IPS DF 6.9 (cell line): Measurements from ENCODE around the gene AMH.
"Not testable (repeated sequence)": the region's sequence is repeated elsewhere in the genome, so short reads cannot be mapped to it uniquely, and the experiment has no call there.

Experiments
- DNase-seq: peaks from one replicate; pipeline ENCODE4 v3.0.0-alpha.2; 2013; ENCODE audit warnings: low read depth, low spot score
- H3K27ac ChIP-seq: one replicate; pipeline ENCODE4 v1.5.1; 2013; ENCODE audit warnings: low read length, control low read depth
- H3K27me3 ChIP-seq: 2 replicates; pipeline ENCODE4 v1.6.1; 2013; ENCODE audit warnings: mild to moderate bottlenecking, low read length; ENCODE audit not compliant: control insufficient read depth, insufficient read depth
- H3K36me3 ChIP-seq: 2 replicates; pipeline ENCODE4 v1.6.1; 2013; ENCODE audit warnings: low read length; ENCODE audit not compliant: control insufficient read depth, insufficient read depth
- H3K4me1 ChIP-seq: 2 replicates; pipeline ENCODE4 v1.6.1; 2013; ENCODE audit warnings: low read length; ENCODE audit not compliant: control insufficient read depth, insufficient read depth
- H3K4me3 ChIP-seq: 2 replicates; pipeline ENCODE4 v1.5.1; 2013; ENCODE audit warnings: mild to moderate bottlenecking, low read length
- H3K9me3 ChIP-seq: 2 replicates; pipeline ENCODE4 v1.6.1; 2013; ENCODE audit warnings: low read length, inconsistent platforms; ENCODE audit not compliant: control insufficient read depth, insufficient read depth
- WGBS: extraction: QIAGEN DNeasy Blood & Tissue Kit; methylation state at CpG from one replicate; pipeline ENCODE4 v1.1.7; 2013; ENCODE audit warnings: mixed read lengths, missing lambda C conversion rate; ENCODE audit not compliant: insufficient read length, insufficient coverage; 5-methylcytosine and 5-hydroxymethylcytosine counted together

The AMH gene

GRCh38 chr19:2281265-2282061 is 32.3 kb downstream of the AMH start:
- Histone ChIP-seq H3K27me3 (peaks cover 11% of the 10 kb centered on the region; the same call in 1 of the 2 replicates), H3K4me3 (peak overlapping the region; percentile 34)
- not testable (repeated sequence) for H3K4me1 ChIP-seq, H3K9me3 ChIP-seq, H3K27ac ChIP-seq, H3K36me3 ChIP-seq, DNase-seq
- WGBS, result no CpG with 5 or more reads among the region's 16 CpGs

DNA sequence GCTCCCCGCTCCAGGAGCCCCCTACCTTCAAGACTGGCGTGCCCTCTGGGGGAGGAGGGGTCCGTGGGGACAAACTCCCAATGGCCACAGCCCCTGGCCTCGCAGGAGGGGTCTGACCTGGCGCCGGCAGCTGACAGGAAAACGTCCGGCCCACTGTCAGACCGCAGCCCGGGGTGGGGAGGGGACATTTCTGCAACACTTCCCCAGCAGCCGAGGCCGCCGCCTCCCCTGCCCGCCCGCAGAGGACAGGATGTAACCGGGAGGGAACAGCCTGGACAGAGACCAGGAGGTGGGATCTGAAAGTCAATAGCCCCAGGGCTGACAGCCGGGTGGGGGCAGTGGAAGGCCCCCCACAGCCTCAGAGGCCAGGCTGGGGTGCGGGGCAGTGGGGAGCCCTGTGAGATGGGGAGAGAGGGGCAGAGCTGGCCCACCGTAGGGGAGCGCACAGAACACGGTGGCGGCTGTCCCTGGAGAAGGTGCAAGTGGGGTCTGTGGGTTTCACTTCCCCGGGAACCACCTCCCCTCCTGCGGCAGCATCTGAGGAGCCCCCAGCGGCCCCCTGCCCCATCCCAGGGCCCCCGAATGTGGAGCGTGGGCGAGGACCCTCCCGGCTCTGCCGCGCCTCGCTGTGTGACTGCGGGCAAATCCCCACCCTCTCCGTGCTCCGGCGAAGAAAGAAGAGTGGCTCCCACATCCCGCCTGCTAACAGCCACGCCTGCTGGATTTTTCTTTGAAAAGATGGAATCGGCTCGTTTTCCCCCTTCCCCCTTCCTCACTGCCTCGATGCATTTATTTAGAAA is 33.1 kb downstream of the AMH start, which contains the start of gene PEAK3:
Gene PEAK3, minus strand, starts transcription at position 114 of the 800 bp plus-strand sequence. CDS start 1,244 bp downstream, outside the sequence.
- peaks cover 3% of the 10 kb centered on the region; the same call in 1 of the 2 replicates for H3K4me1 ChIP-seq
- DNase-seq, result no peak
- no CpG with 5 or more reads among the region's 41 CpGs for WGBS
- no peaks in the 10 kb centered on the region for H3K36me3 ChIP-seq
- H3K9me3 ChIP-seq, result no peaks in the 10 kb centered on the region
- H3K27ac ChIP-seq, result no peak within 1 kb of the TSS
- H3K27me3 ChIP-seq, result peaks cover 11% of the 10 kb centered on the region; the same call in 1 of the 2 replicates
- H3K4me3 ChIP-seq, result peak within 1 kb of the TSS; percentile 34

- no CpG with 5 or more reads among the region's 11 CpGs for WGBS
- Histone ChIP-seq H3K4me3 (no peak overlapping the region), H3K27me3 (peaks cover 11% of the 10 kb centered on the region; the same call in 1 of the 2 replicates), H3K9me3 (no peaks in the 10 kb centered on the region), H3K36me3 (no peaks in the 10 kb centered on the region), H3K4me1 (peaks cover 3% of the 10 kb centered on the region; the same call in 1 of the 2 replicates), H3K27ac (no peak overlapping the region)
- DNase-seq, result no peak
These were observed 33.7 kb downstream of the AMH start for GRCh38 chr19:2282862-2283237.

GRCh38 chr19:2283835-2284507 is 34.8 kb downstream of the AMH start:
- Histone ChIP-seq H3K4me3 (no peak overlapping the region), H3K9me3 (no peaks in the 10 kb centered on the region), H3K36me3 (no peaks in the 10 kb centered on the region), H3K4me1 (peaks cover 3% of the 10 kb centered on the region; the same call in 1 of the 2 replicates), H3K27me3 (peaks cover 17% of the 10 kb centered on the region), H3K27ac (no peak overlapping the region)
- no peak for DNase-seq
- WGBS, result no CpG with 5 or more reads among the region's 8 CpGs

DNA sequence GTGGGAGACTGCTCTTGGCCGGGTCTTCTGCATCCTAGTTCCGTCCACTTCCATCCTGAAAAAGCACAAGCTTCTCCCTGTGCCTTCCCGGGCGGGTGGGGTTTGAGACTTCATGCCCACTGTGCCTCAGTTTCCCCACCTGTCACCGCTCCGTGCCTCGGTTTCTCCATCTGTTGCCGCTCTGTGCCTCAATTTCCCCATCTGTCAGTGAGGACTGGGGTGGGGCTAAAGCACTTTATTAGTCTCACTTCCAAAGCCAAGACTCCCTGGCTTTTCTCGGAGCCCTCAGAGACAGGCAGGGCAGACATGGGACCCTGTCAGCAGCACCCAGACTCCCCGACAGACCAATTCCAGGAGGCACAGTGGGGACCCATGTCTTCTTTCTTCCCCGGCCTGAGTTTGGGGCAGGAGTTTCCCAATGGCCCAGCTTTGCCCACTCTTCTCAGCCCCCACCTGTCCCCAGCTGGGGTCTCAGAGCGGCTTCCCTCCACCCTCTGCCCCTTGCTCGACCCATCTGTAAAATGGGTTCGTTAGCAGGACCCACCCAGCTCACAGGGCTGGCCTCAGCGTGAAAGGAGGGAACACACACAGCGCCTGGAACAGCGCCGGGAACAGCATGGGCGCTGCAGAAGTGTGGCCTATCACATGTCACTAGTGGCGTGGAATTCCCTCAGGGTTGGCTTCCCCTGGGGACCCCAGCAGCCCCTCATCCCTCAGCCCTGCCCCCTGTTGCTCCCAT is 37.4 kb downstream of the AMH start:
- Histone ChIP-seq H3K4me3 (no peak overlapping the region), H3K27ac (no peak overlapping the region), H3K9me3 (no peaks in the 10 kb centered on the region), H3K36me3 (no peaks in the 10 kb centered on the region), H3K27me3 (peaks cover 42% of the 10 kb centered on the region), H3K4me1 (peaks cover 7% of the 10 kb centered on the region; the same call in 1 of the 2 replicates)
- no peak for DNase-seq
- no CpG with 5 or more reads among the region's 20 CpGs for WGBS

DNA sequence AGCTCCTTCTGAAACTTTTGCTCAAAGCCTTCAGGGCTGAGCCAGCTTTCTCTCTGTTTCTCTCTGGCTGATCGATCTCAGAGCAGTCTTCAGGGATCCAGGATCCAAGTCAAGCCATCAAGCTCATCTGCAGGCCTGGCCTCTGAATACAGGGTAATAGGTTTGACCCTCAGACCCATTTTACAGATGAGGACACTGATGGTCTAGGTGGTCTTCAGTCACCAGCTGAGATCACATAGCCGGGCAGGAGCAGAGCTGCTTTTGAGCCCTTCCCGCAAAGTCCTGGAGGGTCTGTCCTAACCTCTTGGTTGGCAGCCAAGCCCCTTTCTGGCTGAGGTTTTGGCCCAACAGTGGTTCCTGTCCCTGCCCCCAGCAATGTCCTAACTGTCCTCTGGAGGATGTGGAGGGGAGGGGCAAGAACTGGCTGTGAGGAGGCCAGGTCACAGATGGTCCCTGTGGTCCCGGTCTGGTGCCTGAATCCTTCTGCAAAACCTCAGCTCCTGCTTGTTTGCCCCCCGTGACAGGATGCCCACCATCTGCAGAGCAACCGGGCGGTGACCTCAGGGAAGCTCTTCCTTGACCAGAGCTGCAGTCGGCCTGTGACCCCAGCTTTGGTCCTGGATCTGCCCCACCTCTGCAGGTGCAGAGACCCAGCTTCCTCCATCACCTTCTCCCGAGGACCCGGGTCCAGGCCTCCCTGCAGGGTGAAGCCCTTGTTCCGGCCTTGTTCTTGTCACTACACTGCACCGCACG is 38.6 kb downstream of the AMH start:
- no CpG with 5 or more reads among the region's 13 CpGs for WGBS

GRCh38 chr19:2288338-2288817 is 39.3 kb downstream of the AMH start:
- H3K27ac ChIP-seq, result no peak overlapping the region
- H3K36me3 ChIP-seq, result no peaks in the 10 kb centered on the region
- WGBS, result no CpG with 5 or more reads among the region's 17 CpGs
- no peak overlapping the region for H3K4me3 ChIP-seq
- no peak for DNase-seq
- H3K27me3 ChIP-seq, result peaks cover 38% of the 10 kb centered on the region
- peaks cover 4% of the 10 kb centered on the region; the same call in 1 of the 2 replicates for H3K4me1 ChIP-seq
- no peaks in the 10 kb centered on the region for H3K9me3 ChIP-seq

More for the DNA sequence above, 38.6 kb downstream of the AMH start:
- no peaks in the 10 kb centered on the region for H3K36me3 ChIP-seq
- H3K27me3 ChIP-seq, result peaks cover 43% of the 10 kb centered on the region
- H3K4me3 ChIP-seq, result no peak overlapping the region
- no peaks in the 10 kb centered on the region for H3K9me3 ChIP-seq
- no peak overlapping the region for H3K27ac ChIP-seq
- no peak for DNase-seq
- H3K4me1 ChIP-seq, result peaks cover 4% of the 10 kb centered on the region; the same call in 1 of the 2 replicates

DNA sequence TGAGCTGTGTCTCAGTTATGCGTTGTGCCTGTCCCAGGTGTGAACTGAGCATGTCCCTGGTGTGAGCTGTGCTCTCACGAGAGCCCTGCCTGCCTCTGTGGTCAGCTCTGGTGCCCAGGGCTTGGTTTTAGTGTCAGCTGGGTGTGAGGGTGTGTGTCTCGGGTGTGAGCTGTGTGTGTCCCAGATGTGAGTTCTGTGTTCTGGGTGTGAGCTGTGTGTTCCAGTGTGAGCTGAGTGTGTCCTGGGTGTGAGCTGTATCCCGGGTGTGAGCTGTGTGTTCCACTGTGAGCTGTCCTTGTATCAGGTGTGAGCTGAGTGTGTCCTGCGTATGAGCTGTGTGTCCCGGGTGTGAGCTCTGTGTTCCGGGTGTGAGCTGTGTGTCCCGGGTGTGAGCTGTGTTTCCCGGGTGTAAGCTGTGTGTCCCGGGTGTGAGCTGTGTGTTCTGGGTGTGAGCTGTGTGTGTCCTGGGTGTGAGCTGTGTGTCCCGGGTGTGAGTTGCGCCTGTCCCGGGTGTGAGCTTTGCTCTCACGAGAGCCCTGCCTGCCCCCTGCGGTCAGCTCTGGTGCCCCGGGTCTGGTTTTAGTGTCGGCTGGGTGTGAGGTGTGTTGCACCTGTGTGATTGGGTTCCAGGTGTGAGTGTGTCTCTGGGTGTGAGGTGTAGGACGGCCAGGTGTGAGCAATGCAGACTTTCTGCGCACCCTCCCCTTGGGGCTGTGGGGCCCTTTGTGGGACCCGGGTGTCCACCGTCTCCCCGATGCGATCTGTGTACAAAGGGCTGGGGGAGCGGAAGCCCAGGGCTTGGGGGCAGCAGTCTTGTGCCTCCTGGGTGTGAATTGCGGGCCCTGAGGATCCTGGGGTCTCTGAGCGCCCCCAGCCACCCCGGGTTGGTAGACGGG is 39.9 kb downstream of the AMH start:
- Histone ChIP-seq H3K27me3 (peaks cover 38% of the 10 kb centered on the region), H3K4me3 (no peak overlapping the region), H3K36me3 (no peaks in the 10 kb centered on the region), H3K9me3 (no peaks in the 10 kb centered on the region), H3K4me1 (peaks cover 4% of the 10 kb centered on the region; the same call in 1 of the 2 replicates), H3K27ac (no peak overlapping the region)
- no peak for DNase-seq
- WGBS, result no CpG with 5 or more reads among the region's 28 CpGs
